OCI-LY3 (cell line): Measurements from ENCODE around the gene HSF5.

Source experiments
- H2AFZ ChIP-seq: fragments of 200-600, 300-600 bp; shearing (Covaris generic); 2 replicates; pipeline ENCODE4 v1.6.0; 2014; ENCODE audit warnings: antibody characterized with exemption, low read depth, low read length
- H3K27ac ChIP-seq: fragments of 200-600, 300-600 bp; sonication (generic); 2 replicates; pipeline ENCODE4 v1.5.1; 2014; ENCODE audit warnings: mild to moderate bottlenecking, low read length, moderate library complexity, mixed read lengths
- H3K27me3 ChIP-seq: fragments of 200-600, 300-600 bp; sonication (generic); 2 replicates; pipeline ENCODE4 v1.6.1; 2014; ENCODE audit warnings: low read depth, low read length, mixed read lengths
- H3K36me3 ChIP-seq: fragments of 200-600, 300-600 bp; sonication (generic); replicated peaks from 2 replicates; pipeline ENCODE3; 2014; ENCODE audit warnings: low read depth, low read length, mixed read lengths
- H3K4me1 ChIP-seq: fragments of 300-600, 200-600 bp; sonication (generic); 2 replicates; pipeline ENCODE4 v1.6.1; 2014; ENCODE audit warnings: low read length, mixed read lengths
- H3K4me2 ChIP-seq: fragments of 200-600, 300-600 bp; sonication (generic); 2 replicates; pipeline ENCODE4 v1.6.1; 2014; ENCODE audit warnings: low read length, mixed read lengths
- H3K4me3 ChIP-seq: fragments of 300-600, 200-600 bp; sonication (generic); 2 replicates; pipeline ENCODE4 v1.5.1; 2014; ENCODE audit warnings: antibody characterized with exemption, mild to moderate bottlenecking, low read length, moderate library complexity
- H3K79me2 ChIP-seq: fragments of 300-600, 200-600 bp; shearing (Covaris generic); 2 replicates; pipeline ENCODE4 v1.6.1; 2014; ENCODE audit warnings: mild to moderate bottlenecking, low read length, mixed read lengths
- H3K9ac ChIP-seq: fragments of 300-600, 200-600 bp; shearing (Covaris generic); 2 replicates; pipeline ENCODE4 v1.6.0; 2014; ENCODE audit warnings: mild to moderate bottlenecking, low read length, moderate library complexity
- H3K9me3 ChIP-seq: fragments of 200-600, 300-600 bp; shearing (Covaris generic); 2 replicates; pipeline ENCODE4 v1.6.1; 2014; ENCODE audit warnings: low read length, mixed read lengths; ENCODE audit not compliant: insufficient read depth
- H4K20me1 ChIP-seq: fragments of 200-600, 300-600 bp; sonication (generic); 2 replicates; pipeline ENCODE4 v1.6.1; 2016; ENCODE audit warnings: low read length, mixed read lengths; ENCODE audit not compliant: insufficient read depth
- EZH2phosphoT487 ChIP-seq: fragments of 200-600 bp; shearing (Covaris generic); IDR thresholded peaks from 2 replicates; pipeline ENCODE4 v1.6.1; 2018; ENCODE audit warnings: antibody characterized with exemption, mixed run types, low read depth
- TF ChIP-seq, protein P1 (sequence below): fragments of 200-600, 300-600 bp; sonication (generic); IDR thresholded peaks from 2 replicates; pipeline ENCODE4 v1.5.1; 2014; ENCODE audit warnings: antibody characterized with exemption, low read length, low read depth

The HSF5 gene

DNA sequence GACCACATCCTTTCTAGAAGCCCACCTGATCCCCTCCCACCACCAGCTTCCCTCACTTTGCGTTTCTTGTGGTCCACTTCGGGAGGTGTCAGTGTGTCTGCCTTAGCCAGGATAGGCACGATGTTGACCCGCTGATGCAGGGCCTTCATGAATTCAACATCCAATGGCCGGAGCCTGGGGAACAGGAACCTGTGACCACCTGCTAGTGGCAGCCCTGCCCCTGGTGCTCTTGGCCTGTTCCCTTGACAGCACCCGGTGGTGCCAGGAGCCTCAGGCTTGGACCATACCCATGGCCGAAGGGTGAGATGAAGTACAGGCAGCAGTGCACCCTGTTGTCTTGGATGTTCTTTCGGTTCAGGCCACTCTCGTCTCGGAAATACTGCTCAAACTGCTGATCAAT, 33.5 kb upstream of the HSF5 start:
- Histone ChIP-seq H3K27ac (no peak overlapping the region), H3K9me3 (no peaks in the 10 kb centered on the region), H3K9ac (no peak overlapping the region), H4K20me1 (no peaks in the 10 kb centered on the region), H3K4me2 (no peak overlapping the region), H3K4me1 (peaks cover 20% of the 10 kb centered on the region), H3K4me3 (no peak overlapping the region), H3K27me3 (no peaks in the 10 kb centered on the region), H2AFZ (no peak overlapping the region), H3K36me3 (no peaks in the 10 kb centered on the region), H3K79me2 (peaks cover 7% of the 10 kb centered on the region)
- TF ChIP-seq, protein P1, sequence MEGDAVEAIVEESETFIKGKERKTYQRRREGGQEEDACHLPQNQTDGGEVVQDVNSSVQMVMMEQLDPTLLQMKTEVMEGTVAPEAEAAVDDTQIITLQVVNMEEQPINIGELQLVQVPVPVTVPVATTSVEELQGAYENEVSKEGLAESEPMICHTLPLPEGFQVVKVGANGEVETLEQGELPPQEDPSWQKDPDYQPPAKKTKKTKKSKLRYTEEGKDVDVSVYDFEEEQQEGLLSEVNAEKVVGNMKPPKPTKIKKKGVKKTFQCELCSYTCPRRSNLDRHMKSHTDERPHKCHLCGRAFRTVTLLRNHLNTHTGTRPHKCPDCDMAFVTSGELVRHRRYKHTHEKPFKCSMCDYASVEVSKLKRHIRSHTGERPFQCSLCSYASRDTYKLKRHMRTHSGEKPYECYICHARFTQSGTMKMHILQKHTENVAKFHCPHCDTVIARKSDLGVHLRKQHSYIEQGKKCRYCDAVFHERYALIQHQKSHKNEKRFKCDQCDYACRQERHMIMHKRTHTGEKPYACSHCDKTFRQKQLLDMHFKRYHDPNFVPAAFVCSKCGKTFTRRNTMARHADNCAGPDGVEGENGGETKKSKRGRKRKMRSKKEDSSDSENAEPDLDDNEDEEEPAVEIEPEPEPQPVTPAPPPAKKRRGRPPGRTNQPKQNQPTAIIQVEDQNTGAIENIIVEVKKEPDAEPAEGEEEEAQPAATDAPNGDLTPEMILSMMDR = no peak
- TF ChIP-seq EZH2phosphoT487 = no peak

GRCh38 chr17:58520843-58521430, 32.7 kb upstream of the HSF5 start:
- peaks cover 8% of the 10 kb centered on the region for H3K79me2 ChIP-seq
- no peaks in the 10 kb centered on the region for H4K20me1 ChIP-seq
- no peaks in the 10 kb centered on the region for H3K9me3 ChIP-seq
- H3K27me3 ChIP-seq = no peaks in the 10 kb centered on the region
- H3K4me1 ChIP-seq = peaks cover 20% of the 10 kb centered on the region
- H3K9ac ChIP-seq = peak overlapping the region; percentile 43
- H3K36me3 ChIP-seq = no peaks in the 10 kb centered on the region
- H3K4me3 ChIP-seq = peak overlapping the region; percentile 91
- no peak for TF ChIP-seq EZH2phosphoT487
- TF ChIP-seq, protein P1 = peak; percentile 33
- H3K4me2 ChIP-seq = peak overlapping the region; percentile 99
- H3K27ac ChIP-seq = no peak overlapping the region
- H2AFZ ChIP-seq = 0 out of 2 replicates have a peak overlapping the region, but pooled peaks have one; percentile 47

DNA sequence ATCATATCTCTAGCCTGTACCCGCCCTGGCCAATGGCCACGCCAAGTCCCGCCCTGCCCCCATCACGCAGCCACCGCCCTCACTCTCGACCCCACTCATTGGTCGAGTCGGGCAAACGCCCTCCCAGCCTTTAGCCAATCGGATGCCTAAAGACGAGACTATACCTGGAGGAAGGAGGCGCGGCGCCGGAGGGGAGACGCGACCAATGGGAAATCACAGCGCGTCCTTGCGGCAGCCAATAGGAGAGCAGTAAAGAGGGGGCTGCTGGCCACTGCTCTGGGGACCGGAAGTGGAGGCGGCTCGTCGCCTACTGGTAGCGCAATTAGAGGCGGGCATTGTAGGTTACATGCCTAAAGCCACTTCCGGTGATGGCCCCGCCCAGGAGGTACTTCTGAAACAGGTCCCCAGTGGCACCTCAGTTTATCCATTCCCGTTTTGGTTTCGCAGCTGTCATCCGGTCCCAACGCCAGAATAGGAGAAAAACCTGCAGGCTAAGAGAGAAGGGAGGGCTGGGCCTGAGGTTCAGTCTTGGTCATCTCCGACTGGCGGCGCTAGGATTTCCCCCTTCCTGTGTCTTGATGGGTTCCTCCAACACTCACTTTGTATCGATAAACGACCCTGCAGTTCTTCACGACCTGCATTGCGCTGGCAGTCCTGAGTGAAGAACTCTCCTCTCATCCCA, 29.9 kb upstream of the HSF5 start:
- Histone ChIP-seq H3K4me3 (peak overlapping the region; percentile 95), H3K27me3 (no peaks in the 10 kb centered on the region), H3K27ac (peak overlapping the region; percentile 91), H3K9ac (peak overlapping the region; percentile 84), H3K4me1 (peaks cover 30% of the 10 kb centered on the region), H3K4me2 (peak overlapping the region; percentile 99), H2AFZ (peak overlapping the region; percentile 90), H3K9me3 (no peaks in the 10 kb centered on the region), H4K20me1 (peaks cover 7% of the 10 kb centered on the region; the same call in 1 of the 2 replicates), H3K79me2 (peaks cover 21% of the 10 kb centered on the region), H3K36me3 (peaks cover 7% of the 10 kb centered on the region)
- no peak for TF ChIP-seq EZH2phosphoT487
- TF ChIP-seq, protein P1 = no peak

DNA sequence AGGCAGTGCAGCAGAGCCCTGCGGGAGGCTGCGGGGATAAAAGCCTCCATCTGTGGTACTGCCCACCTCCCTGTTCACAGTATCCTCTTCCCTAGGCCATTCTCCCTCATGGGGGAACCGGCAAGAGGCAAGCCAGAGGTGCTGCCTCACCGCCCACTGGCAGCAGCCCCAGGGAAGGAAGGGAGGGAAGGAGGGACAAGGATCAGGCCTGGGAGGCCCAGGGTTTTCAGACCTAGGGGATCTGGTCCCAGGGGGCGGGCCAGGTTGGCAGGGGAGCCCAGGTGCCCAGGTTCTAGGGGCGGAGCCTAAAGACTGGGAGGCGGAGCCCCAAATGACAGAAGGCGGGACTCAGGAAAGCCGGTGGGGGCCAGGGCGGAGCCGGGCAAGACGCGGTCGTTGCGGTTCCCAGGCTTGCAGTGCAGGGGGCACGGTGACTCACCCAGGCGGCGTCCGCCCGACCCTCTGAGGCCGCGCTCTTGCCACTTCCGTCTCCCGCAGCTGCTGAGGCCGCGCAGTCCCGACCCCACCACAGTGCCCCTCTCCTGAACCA, 29.2 kb upstream of the HSF5 start:
- Histone ChIP-seq H3K4me2 (peak overlapping the region; percentile 95), H3K9me3 (no peaks in the 10 kb centered on the region), H3K4me3 (peak overlapping the region; percentile 95), H3K27ac (peak overlapping the region; percentile 60), H2AFZ (0 out of 2 replicates have a peak overlapping the region, but pooled peaks have one; percentile 34), H3K79me2 (peaks cover 28% of the 10 kb centered on the region), H3K4me1 (peaks cover 37% of the 10 kb centered on the region), H3K9ac (peak overlapping the region; percentile 80), H3K36me3 (peaks cover 12% of the 10 kb centered on the region), H3K27me3 (no peaks in the 10 kb centered on the region), H4K20me1 (peaks cover 11% of the 10 kb centered on the region)
- TF ChIP-seq, protein P1 = no peak
- no peak for TF ChIP-seq EZH2phosphoT487
